SK-N-SH (cell line): Measurements from ENCODE around the gene NPC1L1. TPM values are rescaled to one million over a fixed set of nuclear protein-coding genes. Genes with fewer than 3 reads are reported as not detected.

Experiments
- CTCF ChIA-PET: fragments of 300-600, 350-600 bp; formaldehyde crosslinking; extraction: SDS; loops from one replicate; lab custom pipeline; 2021; lab: Yijun Ruan, JAX
- POLR2A ChIA-PET: fragments of 350-600 bp; sonication (Branson Sonifier 250); formaldehyde crosslinking; extraction: SDS; loops from one replicate; lab custom pipeline; 2020; ENCODE audit warnings: antibody characterized with exemption, inconsistent platforms; lab: Yijun Ruan, JAX
- DNase-seq: peaks from one replicate; pipeline ENCODE4 v3.0.0; 2012
- H2AFZ ChIP-seq: fragments of 200-600 bp; sonication (generic); 2 replicates; pipeline ENCODE4 v1.8.1; 2016; ENCODE audit warnings: antibody characterized with exemption, mild to moderate bottlenecking, low read depth
- H3F3A ChIP-seq: fragments of 200-600 bp; sonication (generic); replicated peaks from 2 replicates; pipeline ENCODE3; 2016; ENCODE audit warnings: antibody characterized with exemption, mild to moderate bottlenecking; ENCODE audit not compliant: insufficient read depth
- H3K27ac ChIP-seq, 2 experiments: fragments of 200-500 bp in 1 of 2; fragments of 200-600 bp in 1 of 2; sonication (Bioruptor generic) in 1 of 2; sonication (generic), shearing (Covaris generic) in 1 of 2; 2 replicates each; pipeline versions ENCODE4 v1.5.1 to v1.6.1; 2014 to 2016; ENCODE audit warnings: low read depth in 2 of 2, inconsistent platforms in 1 of 2, low read length in 1 of 2, mild to moderate bottlenecking in 1 of 2, mixed read lengths in 1 of 2
- H3K27me3 ChIP-seq: fragments of 200-600 bp; sonication (generic), shearing (Covaris generic); 2 replicates; pipeline ENCODE4 v1.6.1; 2016; ENCODE audit warnings: mixed run types; ENCODE audit not compliant: insufficient read depth
- H3K36me3 ChIP-seq, 2 experiments: fragments of 200-500 bp in 1 of 2; fragments of 200-600 bp in 1 of 2; sonication (Bioruptor generic) in 1 of 2; sonication (generic) in 1 of 2; replicated peaks in 1 of 2; 2 replicates each; pipeline versions ENCODE3 to v1.5.1; 2014 to 2016; ENCODE audit warnings: low read length in 1 of 2, mild to moderate bottlenecking in 1 of 2; ENCODE audit not compliant: insufficient read depth in 2 of 2, control insufficient read depth in 1 of 2
- H3K4me1 ChIP-seq, 2 experiments: fragments of 200-500 bp in 1 of 2; fragments of 200-600 bp in 1 of 2; sonication (Bioruptor generic) in 1 of 2; sonication (generic), shearing (Covaris generic) in 1 of 2; 2 replicates each; pipeline versions ENCODE4 v1.5.1 to v1.6.1; 2014 to 2016; ENCODE audit warnings: low read depth in 1 of 2, low read length in 1 of 2, mixed run types in 1 of 2; ENCODE audit not compliant: insufficient read depth in 2 of 2, control insufficient read depth in 1 of 2
- H3K4me2 ChIP-seq: fragments of 200-600 bp; sonication (generic), shearing (Covaris generic); 2 replicates; pipeline ENCODE4 v1.6.1; 2017; ENCODE audit warnings: mixed run types
- H3K4me3 ChIP-seq, 2 experiments: fragments of 200-500 bp in 1 of 2; fragments of 200-600 bp in 1 of 2; sonication (Bioruptor generic) in 1 of 2; sonication (generic), shearing (Covaris generic) in 1 of 2; 2 replicates each; pipeline versions ENCODE4 v1.5.1 to v1.8.1; 2014 to 2016; ENCODE audit warnings: low read depth in 2 of 2, inconsistent platforms in 1 of 2, low read length in 1 of 2, mild to moderate bottlenecking in 1 of 2, mixed read lengths in 1 of 2, moderate library complexity in 1 of 2
- H3K79me2 ChIP-seq: fragments of 200-600 bp; sonication (generic); 2 replicates; pipeline ENCODE4 v1.8.1; 2017; ENCODE audit warnings: mild to moderate bottlenecking; ENCODE audit not compliant: insufficient read depth
- H3K9ac ChIP-seq: fragments of 200-600 bp; sonication (generic); 2 replicates; pipeline ENCODE4 v1.6.1; 2017; ENCODE audit warnings: mixed run types
- H3K9me2 ChIP-seq: fragments of 200-600 bp; sonication (generic); 2 replicates; pipeline ENCODE4 v1.6.1; 2017; ENCODE audit warnings: mixed run types
- H3K9me3 ChIP-seq: fragments of 200-600 bp; sonication (generic); 2 replicates; pipeline ENCODE4 v1.6.1; 2017; ENCODE audit warnings: mixed run types, mild to moderate bottlenecking, moderate library complexity
- H4K20me1 ChIP-seq: fragments of 200-600 bp; sonication (generic); 2 replicates; pipeline ENCODE4 v1.6.1; 2017; ENCODE audit warnings: mild to moderate bottlenecking, mixed run types; ENCODE audit not compliant: insufficient read depth
- EP300 ChIP-seq, 2 experiments: IDR thresholded peaks; 2 replicates each; pipeline versions ENCODE4 v1.4.0 to v1.6.1; 2012; ENCODE audit warnings: borderline replicate concordance in 1 of 2, low read depth in 1 of 2, low read length in 1 of 2
- FOSL2 ChIP-seq: IDR thresholded peaks from 2 replicates; pipeline ENCODE4 v1.4.0; 2012; ENCODE audit warnings: low read depth, mild to moderate bottlenecking, moderate library complexity, borderline replicate concordance
- IRF3 ChIP-seq: fragments of 150-350 bp; IDR thresholded peaks from 2 replicates; pipeline ENCODE4 v1.6.1; 2016; ENCODE audit warnings: mild to moderate bottlenecking, low read depth, low read length
- JUND ChIP-seq: IDR thresholded peaks from 2 replicates; pipeline ENCODE4 v1.4.0; 2012
- MEF2A ChIP-seq: IDR thresholded peaks from 2 replicates; pipeline ENCODE4 v1.4.0; 2012; ENCODE audit warnings: low read depth, borderline replicate concordance
- RAD21 ChIP-seq: IDR thresholded peaks from 2 replicates; pipeline ENCODE4 v1.6.1; 2012; ENCODE audit warnings: mild to moderate bottlenecking, low read length
- REST ChIP-seq: IDR thresholded peaks from 2 replicates; pipeline ENCODE4 v1.6.1; 2012; ENCODE audit warnings: mild to moderate bottlenecking, low read depth, low read length, moderate library complexity
- USF2 ChIP-seq: fragments of 150-350 bp; IDR thresholded peaks from 2 replicates; pipeline ENCODE4 v1.6.1; 2017; ENCODE audit warnings: antibody characterized with exemption, low read length, low read depth, borderline replicate concordance
- ZBTB33 ChIP-seq: IDR thresholded peaks from 2 replicates; pipeline ENCODE4 v1.4.0; 2012; ENCODE audit warnings: low read depth, borderline replicate concordance
- WGBS: methylation state at CpG from one replicate; pipeline ENCODE4 v1.1.6; 2017; ENCODE audit warnings: low lambda C conversion rate; 5-methylcytosine and 5-hydroxymethylcytosine counted together
- polyA plus RNA-seq, 3 experiments: library from polyadenylated mRNA; depleted of rRNA; stranded (reverse); fragments of >200 nt; gene quantifications; 2 replicates each; pipeline ENCODE4 v1.2.3, GENCODE V29; 2012

The NPC1L1 gene
- polyA plus RNA-seq, 1 of the 3 experiments (the other 2 are of a cell fraction): not detected

GRCh38 chr7:44576228-44576627 lies 35.1 kb upstream of the NPC1L1 start:
- Histone ChIP-seq H3K9ac (no peak overlapping the region), H3K79me2 (peaks cover 82% of the 10 kb centered on the region), H3F3A (peaks cover 20% of the 10 kb centered on the region), H3K36me3 (peaks cover 46 to 51% of the 10 kb centered on the region in 2 experiments)
- TF ChIP-seq MEF2A (no peak), ZBTB33 (no peak), USF2 (no peak), EP300 (IDR thresholded peaks at IDR 0.05; ENCODE audit: borderline replicate concordance in 1 of 2, low read depth in 1 of 2, low read length in 1 of 2) (no peak), RAD21 (no peak), REST (no peak), FOSL2 (no peak), IRF3 (no peak), JUND (no peak)
- TF ChIP-seq, all 33 proteins: peak for 0
- no peak overlapping the region for H2AFZ ChIP-seq
- H3K4me1 ChIP-seq: peaks cover 12 to 24% of the 10 kb centered on the region in 2 experiments
- no peaks in the 10 kb centered on the region for H4K20me1 ChIP-seq
- no peaks in the 10 kb centered on the region for H3K9me3 ChIP-seq
- H3K27me3 ChIP-seq: no peaks in the 10 kb centered on the region
- H3K4me2 ChIP-seq: no peak overlapping the region
- WGBS: 88% methylated on average over 2 of the region's 2 CpGs
- CTCF ChIA-PET: interaction anchor here (1.4 to 12.5 kb wide), 2 partner anchors 11 to 271 kb away, joined by 3 to 98 read pairs; no protein-coding TSS in a partner anchor
- no peak for DNase-seq
- no peak overlapping the region for H3K27ac ChIP-seq
- no peak overlapping the region for H3K4me3 ChIP-seq
- no peaks in the 10 kb centered on the region for H3K9me2 ChIP-seq
- POLR2A ChIA-PET: interaction anchor here (1.6 kb wide), 1 partner anchor 12 kb away, joined by 5 read pairs; no protein-coding TSS in a partner anchor
